Hematopoietic multipotent progenitor cell treated with erythropoietin and hydrocortisone succinate and interleukin-3 and kit ligand, for 17 days (in vitro differentiated cells): Measurements from ENCODE around the gene TMEM242.

Source experiments
- DNase-seq: peaks from one replicate; pipeline ENCODE4 v3.0.0-alpha.2; 2015; ENCODE audit warnings: low spot score

Gene TMEM242

DNA sequence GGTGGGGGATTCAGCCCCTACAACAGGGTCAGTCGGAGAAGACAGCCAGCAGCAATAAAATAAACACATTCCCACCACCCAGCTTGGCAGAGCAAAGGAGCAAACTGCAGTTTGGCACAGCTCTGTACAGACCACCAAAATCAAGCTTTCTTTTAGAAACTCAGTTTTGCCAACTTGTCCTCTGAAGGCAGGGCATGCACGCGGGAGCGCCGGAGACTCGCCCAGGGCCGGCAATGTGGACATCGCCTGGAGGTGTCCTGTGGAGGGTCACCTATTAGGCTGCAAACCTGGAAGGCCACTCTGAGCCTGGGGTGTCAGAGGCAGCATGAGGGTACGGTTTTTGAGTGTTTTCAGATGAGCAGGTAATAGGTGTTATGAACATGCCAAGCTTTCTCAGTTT, 34.7 kb downstream of the TMEM242 start:
- DNase-seq = no peak

DNA sequence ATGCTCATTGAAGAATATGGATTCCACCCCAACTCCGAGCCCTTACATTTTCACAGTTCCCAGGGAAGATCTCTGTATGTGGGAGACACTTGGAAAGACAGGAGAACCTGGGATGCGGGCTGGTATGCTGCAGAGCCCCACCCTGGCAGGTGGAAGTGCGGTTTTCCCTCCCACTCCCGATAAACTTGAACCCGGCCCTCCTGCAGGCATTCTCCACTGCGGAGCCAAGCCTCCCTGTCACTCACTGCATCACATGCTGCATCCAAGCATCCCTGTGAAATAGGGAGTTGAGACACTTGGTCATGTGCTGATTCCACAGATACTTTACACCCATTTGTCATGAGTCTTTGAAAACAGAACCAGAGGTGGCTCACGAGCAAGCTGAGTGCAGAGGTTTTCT, 35.4 kb downstream of the TMEM242 start:
- no peak for DNase-seq

- no peak for DNase-seq
Measured at GRCh38 chr6:157287247-157287850, 36.0 kb downstream of the TMEM242 start.

DNA sequence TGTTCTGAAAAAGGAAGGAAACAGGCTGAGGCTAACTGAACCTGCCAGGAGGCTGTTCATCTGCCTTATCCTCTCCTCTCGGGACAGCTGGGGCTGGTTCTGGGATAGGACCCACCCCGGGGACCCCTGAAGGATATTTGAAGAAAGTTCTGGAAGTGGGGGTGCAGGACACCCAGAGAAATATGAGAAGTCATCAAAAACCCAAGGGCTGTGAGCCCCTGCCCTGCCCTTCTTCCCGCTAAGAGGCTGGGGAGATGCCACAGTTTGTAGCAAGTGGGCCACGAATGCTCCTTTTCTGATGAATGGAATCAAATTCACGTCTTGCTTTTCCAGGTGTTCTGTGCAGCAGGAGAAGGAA, 37.9 kb downstream of the TMEM242 start:
- DNase-seq = no peak

DNA sequence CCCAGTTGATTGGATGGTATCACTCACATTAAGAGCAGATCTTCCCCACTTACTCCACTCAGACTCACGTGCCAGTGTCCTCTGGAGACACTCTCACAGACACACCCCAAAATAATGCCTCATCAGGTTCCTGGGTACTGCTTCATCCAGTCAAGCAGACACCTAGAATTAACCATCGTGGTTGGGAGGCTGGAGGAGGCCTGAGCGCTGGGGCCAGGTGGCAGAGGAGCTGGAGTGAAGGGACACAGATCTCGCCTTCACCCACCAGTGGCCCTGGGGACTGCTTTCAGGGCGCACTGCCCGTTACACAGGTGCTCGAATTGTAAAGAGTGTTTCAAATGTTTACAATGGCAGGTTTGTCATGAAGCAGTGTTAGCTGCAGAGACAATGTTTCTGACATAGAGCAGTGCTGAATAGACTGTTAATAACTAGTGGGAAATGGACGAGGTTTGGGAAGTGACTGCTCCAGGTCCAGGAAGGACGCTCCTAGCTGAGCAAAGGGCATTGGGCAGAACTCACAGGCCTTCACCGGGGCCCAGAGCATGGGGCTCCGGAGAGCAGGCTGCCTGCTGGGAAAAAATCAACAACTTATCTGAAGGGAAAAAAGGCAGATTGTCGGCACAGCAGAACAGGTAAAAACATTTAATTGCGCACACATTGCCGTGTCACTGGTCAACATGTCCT, 38.4 kb downstream of the TMEM242 start:
- no peak for DNase-seq

DNA sequence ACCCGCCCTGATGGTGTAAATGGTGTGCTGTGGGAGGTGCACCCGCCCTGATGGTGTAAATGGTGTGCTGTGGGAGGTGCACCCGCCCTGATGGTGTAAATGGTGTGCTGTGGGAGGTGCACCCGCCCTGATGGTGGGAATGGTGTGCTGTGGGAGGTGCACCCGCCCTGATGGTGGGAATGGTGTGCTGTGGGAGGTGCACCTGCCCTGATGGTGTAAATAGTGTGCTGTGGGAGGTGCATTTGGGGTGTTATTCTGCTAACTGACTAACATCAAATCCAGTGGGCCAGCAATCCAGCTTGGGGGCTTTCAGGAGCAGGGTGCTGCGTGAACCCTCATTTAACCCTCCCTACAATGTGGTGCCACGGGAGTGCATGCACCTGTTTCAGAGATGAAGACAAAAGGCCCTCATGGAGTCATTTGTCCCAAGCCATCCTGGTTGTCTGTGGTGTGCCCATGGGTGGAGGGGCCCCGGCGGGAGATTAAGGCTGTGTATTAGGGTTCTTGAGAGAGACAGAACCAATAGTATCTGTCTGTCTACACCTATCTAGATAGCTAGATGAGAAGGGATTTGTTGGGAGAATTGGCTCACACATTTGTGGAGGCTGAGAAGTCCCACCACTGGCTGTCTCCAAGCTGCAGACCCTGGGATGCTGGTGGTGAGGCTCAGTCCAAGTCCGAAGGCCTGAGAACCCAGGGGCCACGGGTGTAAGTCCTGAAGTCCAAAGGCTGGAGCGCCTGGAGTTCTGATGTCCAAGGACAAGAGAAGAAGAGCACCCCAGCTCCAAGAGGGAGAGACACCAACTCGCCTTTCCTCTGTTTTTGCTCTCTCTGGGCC, 39.2 kb downstream of the TMEM242 start:
- DNase-seq = no peak

- DNase-seq = no peak
Measured at GRCh38 chr6:157283330-157283898, 39.9 kb downstream of the TMEM242 start.

GRCh38 chr6:157282284-157282683, 41.0 kb downstream of the TMEM242 start:
- DNase-seq = no peak

GRCh38 chr6:157281570-157281969, 41.7 kb downstream of the TMEM242 start:
- DNase-seq = no peak

DNA sequence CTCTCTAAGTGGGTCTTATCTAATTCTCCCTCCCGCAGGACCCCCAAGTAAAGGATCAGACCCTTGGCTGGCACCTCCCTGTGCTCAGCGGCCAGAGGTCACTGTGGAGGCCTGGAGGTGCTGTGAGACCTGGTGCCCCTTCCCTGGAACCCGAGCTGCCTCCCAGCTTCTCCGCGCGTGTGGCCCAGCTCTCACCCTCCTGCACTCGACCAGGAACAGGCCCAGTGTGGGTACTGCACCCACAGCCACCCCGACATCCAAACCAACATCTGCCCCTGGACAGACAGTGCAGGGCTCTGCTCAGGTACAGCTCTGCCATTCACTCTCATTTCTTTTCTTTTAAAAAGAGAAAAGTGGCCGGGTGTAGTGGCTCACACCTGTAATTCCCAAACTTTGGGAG, 42.4 kb downstream of the TMEM242 start:
- DNase-seq = no peak

DNA sequence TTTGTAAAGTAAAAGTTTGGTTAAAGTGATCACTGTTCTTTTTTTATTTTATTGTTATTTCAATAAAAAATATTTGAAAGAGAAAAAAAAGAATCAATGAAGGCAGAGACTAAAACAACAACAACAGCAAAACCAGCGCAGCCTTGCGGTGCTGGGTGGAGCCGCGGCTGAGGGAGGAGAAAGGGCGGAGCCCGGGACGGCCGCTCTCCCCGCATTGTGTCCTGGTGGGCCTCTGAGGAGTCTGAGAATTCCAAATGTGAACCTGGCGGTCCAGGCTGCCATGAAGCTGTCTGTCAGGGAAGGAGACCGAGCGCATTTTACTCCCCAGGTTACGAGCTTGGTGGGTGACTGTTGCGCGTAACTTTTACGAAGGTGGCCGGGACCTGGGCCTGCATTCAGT, 43.2 kb downstream of the TMEM242 start:
- no peak for DNase-seq

DNA sequence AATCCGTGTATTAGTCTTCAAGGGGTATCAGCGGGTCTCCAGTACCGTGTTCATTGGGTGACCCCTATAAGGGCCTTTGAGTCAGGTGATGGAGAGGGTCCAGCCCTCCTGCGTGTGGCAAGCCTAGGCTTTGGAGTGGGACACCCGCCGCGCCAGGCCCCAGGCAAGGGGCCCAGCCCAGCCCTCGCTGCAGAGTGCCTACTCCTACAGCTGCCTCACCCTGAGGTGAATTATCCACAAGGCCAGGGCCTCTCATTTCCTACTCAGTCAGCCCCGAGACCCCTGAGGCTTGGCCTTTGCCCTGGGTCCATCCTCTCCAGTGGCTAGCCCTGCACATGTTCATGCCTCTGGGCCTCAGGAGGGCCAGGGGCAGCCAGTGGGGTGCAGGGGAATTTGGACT, 45.1 kb downstream of the TMEM242 start:
- no peak for DNase-seq

- no peak for DNase-seq
Measured at GRCh38 chr6:157276731-157277130, 46.6 kb downstream of the TMEM242 start.

DNA sequence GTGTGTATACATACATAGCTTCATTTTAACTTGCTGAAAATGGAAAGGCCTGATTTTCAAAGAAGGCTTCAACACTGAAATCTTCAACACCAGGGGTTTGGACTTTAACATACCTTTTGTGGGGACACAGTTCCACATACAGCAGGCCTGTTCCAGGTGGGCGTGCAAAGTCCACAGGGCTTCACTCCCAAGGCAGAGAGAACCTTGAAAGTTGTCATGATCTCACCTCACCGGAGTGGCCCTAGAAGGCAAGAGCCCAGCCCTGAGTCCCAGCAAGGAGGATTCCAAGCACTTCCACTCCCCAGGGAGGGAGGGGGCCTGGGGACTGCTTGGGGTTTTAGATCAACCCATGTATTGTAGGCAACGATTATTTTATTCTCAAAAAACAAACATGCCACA, 47.2 kb downstream of the TMEM242 start:
- no peak for DNase-seq

- DNase-seq = peak; percentile 71
Measured at GRCh38 chr6:157274471-157275226, 48.7 kb downstream of the TMEM242 start.

- no peak for DNase-seq
Measured at GRCh38 chr6:157273756-157274470, 49.4 kb downstream of the TMEM242 start.

- no peak for DNase-seq
Measured at GRCh38 chr6:157272866-157273755, 50.2 kb downstream of the TMEM242 start.

DNA sequence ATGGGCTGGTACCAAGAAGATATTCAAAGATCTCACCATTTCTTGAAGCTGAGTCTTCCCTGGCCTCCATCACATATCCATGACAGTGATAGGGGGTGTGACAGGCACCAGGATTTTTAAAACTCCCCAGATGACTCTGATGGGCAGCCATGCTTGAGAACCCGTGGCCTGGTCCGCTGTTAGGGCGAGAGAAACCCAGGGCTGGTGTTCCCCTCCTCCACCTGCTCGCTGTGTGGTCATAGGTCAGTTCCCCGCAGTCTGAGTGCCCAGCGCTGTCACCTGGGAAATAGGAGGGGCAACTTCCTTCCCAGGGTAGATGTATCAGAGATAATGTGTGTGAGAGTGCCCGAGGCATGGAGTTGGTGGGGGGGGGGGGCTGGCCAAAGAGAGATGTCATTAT, 50.9 kb downstream of the TMEM242 start:
- DNase-seq = no peak

- no peak for DNase-seq
Measured at GRCh38 chr6:157271911-157272310, 51.4 kb downstream of the TMEM242 start.

DNA sequence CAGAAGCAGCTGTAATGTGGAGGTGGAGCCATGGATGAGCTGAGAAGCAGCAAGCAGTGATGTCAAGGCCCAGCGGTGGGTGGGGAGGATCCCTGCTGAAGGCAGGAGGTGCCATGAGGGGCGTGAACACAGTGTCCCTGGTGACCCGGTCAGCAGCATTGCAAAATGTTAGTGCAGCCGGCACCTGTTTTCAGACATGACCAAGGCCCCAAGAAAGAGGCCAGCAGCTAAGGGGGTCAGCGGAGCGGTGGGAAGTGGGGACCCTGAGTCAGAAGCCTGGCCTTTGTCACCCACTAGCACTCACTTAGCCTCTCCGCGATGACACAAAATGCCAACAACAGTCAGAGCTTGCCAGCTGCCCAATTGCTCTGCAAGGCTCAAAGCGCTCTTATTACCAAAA, 51.9 kb downstream of the TMEM242 start:
- no peak for DNase-seq

GRCh38 chr6:157270916-157271315, 52.4 kb downstream of the TMEM242 start:
- DNase-seq = no peak
